Hematopoietic multipotent progenitor cell treated with erythropoietin and hydrocortisone succinate and interleukin-3 and kit ligand, for 17 days (in vitro differentiated cells): ENCODE measurements around the gene ABCB8.
"Not testable (repeated sequence)": the region's sequence is repeated elsewhere in the genome, so short reads cannot be mapped to it uniquely, and the experiment has no call there.

Source experiments
- DNase-seq: peaks from one replicate; pipeline ENCODE4 v3.0.0-alpha.2; 2015; ENCODE audit warnings: low spot score

The ABCB8 gene

DNA sequence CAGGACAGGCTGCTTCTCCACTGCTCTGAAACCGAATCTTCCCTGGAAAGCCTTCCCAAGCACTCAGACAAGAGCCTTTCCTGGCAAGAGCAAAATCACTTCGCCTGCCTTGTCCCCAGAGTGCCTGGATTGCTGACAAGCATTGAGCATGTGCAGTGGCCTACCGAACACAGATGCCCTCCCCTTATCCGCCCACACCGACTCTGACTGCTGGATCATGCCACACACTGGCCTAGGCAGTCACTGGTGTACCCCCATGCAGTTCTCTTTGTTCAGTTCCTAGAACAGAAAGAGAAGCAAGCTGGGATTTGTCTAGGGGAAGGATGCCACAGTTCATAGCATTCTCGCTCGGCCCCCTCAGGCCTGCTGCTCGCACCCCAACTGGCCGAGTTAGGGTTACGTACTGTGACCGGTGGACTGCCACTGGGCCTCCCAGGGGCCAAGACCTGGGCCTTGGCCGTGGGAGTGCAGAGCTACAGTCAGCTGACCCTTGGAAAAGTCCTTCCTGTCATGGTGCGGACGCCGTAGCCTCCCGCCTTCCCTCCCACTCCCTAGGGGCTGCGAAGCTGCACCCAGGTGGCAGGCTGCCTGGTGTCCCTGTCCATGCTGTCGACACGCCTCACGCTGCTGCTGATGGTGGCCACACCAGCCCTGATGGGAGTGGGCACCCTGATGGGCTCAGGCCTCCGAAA lies 6.9 kb downstream of the ABCB8 start:
- no peak for DNase-seq

DNA sequence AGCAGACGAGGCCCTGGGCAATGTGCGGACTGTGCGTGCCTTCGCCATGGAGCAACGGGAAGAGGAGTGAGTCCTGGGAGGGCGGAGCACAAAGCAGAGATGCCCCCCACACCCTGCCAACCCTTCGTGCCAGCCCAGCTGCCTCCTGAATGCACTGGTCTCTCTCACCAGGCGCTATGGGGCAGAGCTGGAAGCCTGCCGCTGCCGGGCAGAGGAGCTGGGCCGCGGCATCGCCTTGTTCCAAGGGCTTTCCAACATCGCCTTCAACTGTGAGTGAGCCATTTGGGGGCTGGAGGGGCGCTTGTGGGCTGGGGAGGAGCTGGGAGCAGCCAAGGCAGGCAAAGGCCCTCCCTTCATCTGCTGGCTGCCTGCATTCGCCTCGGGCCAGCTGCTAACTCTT lies 7.7 kb downstream of the ABCB8 start:
- DNase-seq = no peak

DNA sequence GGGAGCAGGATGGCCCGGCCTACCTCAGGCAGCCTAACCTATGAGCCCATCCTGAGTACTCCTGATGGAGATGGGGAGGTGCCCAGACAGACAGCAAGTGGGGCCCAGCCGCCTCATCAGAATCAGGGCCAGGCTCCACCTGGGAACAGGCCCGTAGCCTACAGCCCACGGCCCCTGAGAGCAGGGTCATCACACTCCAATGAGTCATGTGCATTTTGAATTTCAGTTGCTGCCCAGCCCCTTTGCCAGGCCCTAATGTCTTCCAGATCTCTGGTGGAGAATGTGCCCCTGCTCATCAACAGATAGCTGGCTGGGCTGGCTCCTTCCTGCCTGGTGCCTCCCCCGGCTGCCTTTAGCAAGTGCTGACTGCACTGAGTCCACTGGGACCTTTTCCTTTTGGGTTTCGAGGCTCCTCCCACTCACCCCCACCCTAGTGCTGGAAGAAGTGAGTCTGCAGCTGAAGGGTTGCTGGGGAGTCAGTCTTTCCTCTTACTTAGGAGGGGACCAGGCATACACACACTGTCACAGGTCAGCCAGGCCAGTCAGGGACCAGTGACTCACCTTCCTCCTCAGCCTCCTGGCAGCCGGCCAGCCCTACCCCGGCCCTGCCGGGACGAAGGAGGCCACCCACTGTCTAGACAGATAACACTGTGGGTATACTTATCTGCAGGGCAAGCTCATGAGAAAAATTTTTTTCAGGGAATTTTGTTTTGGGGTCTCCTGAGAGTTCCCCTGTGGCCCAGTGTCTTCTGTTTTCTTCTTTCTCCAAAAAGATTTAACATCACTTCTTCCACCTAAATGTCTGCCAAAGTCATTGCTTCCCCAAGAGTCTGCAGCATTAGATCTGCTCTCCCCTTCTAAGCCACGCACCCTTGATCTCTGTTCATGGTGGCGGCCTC lies 10.9 kb downstream of the ABCB8 start:
- peak; percentile 95 for DNase-seq

DNA sequence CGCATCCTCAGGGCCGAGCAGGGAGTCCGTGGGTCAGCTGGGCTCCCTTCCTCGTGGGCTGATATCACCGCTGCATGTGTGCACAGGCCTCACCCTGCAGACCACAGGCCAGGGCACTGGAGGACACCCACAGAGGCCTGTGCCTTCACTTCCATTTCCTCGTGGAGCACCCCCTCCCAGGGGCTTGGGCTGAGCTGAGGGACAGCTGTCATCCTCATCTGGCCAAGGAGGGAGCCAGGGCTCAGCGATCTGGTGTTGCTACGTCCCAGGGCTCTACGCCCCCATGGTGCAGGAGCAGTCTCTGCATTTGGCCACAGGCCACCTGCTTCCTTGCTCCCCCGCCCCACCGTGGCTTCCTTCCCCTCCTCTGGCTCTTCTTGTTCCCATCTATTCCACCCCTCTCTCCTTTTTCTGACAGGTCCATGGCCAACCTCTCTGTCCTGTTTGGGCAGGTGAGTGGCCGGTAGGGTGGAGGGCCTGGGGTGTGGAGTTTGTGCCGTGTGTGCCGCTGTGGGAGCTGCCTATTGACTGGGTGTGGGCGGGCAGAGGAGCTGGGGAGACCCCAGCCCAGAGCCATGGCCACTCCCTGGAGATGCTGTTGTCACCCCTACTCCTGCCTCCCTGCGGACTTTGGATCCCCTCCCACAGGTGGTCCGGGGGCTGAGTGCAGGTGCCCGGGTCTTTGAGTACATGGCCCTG lies 11.7 kb downstream of the ABCB8 start:
- DNase-seq = no peak

DNA sequence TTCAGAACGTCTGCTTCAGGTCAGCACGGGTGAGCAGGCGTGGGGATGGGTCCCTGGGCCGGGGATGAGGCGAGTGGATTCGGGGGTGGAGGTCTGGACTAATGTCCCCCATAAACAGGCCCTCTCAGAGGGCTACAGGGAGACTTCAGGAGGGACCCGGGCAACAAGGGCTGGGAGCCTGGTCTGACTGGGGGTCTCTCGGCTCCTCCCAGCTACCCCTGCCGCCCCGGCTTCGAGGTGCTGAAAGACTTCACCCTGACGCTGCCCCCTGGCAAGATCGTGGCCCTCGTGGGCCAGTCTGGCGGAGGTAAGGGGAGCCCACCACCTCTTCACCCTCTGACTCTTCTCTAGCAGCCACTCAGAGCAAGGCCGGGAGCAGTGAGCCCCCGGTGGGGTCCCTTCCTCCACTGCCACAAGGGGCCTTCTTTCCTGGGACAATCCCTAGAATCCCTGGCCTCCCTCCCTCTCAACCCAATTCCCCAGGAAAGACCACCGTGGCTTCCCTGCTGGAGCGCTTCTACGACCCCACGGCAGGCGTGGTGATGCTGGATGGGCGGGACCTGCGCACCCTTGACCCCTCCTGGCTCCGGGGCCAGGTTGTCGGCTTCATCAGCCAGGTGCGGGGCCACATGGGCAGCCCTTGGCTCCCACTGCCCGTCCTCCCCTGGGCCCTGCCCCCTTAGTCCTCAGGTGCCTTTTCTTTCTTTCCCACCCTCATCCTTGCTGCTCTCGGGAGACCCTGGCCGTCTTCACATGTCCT lies 12.5 kb downstream of the ABCB8 start:
- no peak for DNase-seq

DNA sequence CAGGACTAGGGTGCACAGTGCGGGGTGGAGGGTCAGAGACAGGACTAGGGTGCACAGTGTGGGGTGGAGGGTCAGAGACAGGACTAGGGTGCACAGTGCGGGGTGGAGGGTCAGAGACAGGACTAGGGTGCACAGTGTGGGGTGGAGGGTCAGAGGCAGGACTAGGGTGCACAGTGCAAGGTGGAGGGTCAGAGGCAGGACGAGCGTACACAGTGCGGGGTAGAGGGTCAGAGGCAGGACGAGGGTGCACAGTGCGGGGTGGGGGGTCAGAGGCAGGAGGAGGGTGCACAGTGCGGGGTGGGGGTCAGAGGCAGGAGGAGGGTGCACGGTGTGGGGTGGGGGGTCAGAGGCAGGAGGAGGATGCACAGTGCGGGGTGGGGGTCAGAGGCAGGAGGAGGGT lies 15.2 kb downstream of the ABCB8 start:
- not testable (repeated sequence) for DNase-seq

DNA sequence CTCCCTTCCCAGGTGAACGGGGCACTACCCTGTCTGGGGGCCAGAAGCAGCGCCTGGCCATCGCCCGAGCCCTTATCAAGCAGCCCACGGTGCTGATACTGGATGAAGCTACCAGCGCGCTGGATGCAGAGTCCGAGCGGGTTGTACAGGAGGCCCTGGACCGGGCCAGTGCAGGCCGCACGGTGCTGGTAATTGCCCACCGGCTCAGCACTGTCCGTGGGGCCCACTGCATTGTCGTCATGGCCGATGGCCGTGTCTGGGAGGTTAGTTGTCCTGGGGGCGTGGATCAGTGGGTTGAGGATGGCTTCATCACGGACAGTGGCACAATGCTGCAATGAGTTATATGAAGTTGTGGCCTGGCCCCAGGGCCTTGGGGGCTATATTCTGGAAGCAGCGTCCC lies 15.7 kb downstream of the ABCB8 start:
- DNase-seq = no peak

DNA sequence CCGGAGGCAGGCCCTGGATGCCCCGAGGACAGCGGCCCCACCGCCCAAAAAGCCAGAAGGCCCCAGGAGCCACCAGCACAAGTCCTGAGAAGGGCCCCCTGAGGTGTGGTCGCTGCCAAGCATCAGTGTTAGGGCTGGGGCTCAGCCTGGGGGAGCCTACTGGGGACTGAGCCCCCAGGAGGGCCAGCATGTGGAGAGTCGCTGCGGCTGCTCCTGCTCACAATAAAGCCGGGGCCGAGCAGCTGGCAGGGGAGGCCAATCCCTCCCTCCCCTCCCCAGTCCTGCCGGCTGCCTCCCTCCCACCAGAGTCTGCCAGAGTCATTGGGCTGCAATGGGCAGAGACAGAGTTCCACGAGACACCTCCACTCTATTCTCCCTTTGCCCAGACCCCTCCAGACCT lies 17.0 kb downstream of the ABCB8 start:
- DNase-seq = no peak

DNA sequence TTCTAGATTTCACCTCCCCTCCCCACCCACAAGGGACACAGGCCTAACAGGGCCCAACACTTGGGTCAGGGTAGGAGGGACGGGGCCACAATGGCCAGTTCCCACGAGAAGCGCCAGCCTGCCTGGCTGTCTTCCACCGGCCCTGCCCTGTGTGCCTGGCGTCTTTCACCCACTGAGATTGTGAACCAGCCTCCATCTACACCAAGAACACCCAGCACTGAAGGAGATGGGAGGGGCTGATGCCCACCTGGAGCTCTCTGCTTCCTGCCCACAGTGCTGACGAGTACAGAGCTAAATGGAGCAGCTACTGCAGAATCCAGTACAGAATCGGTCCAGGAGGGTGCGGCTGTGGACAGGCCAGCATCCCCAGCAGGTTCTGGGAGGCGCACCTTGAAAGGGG lies 17.7 kb downstream of the ABCB8 start:
- DNase-seq = no peak

DNA sequence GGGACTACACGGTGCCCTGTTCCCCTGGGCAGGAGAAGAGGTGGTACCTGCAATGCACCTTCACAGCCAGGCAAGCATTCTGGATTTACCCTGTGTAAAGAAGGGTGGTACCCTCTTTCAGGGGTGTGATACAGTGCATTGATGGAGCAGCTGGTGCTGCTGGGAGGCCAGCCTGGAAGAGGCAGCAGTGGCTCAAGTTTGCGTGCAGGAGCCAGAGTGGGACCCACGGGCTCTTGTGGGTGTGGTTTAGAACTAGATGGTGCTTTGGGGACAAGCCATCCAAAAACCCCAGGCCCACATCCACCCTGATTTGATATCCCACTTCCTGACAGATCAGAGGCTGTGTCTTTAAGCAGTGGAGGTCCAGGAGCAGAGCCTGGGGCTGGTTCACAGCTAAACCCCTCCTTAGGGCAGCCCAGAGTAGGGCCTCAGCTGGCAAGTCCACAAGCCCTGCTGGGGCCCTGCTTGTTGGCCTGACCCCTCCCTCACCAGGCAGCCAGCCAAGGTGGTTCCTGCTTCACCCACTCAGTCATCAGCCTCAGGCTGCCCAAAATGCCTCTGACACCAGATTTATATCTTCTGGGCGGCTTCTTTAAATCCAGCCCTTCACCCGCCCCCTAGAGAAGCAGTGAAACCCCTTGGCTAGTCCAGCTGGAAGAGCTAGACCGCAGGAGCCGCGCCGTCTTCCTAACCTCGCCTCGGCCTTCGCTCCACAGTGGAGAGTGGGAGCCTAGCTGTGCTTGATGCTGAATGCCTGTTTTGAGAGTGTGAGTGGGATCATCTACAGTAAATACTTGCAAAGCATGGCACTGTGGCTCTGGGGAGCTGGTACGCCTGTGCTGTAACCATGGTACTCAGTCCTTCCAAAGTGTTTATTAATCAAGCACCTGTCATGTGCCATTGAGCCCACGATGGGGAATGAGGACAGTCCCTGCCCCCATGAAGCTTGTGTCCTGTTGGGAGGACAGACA lies 18.6 kb downstream of the ABCB8 start:
- DNase-seq = no peak

DNA sequence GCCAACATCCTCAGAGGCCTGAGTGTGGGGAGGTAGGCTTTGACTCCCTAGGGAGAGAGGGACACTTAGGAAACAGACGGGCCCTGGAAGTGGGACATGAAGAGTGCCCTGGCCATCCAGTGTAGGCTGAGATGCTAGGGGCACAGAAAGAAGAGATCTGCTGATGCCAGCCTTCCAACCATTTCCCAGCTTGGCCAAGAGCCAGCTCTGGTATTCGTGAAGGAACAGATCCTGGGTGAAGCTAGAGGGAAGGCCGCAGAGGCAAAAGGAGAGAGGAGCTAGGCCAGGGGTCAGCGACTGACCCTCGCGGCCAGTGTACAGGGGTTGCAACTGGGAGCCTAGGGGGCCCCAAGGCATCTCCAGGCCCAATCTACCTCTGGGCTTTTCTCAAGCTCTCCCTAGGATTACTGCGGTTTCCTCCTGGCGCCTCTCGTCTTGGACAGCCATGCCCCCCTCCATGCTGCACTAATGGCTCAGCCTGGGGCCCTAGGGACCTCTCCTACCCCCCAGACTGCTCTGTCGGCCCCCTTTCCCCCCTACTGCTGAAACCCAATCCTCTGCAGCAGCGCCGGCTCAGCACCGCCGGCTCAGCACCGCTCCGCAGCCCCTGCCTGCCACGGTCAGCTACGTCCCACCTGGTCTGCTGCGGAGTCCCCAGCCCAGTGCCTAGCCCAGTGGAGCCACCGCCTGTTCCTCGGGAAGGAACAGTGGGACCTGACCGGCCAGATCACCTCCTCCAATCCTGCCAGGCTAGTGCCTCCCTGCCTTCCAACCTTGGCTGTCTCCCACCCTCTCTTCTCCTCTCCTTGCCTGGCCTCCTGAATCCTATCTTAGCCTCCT lies 19.9 kb downstream of the ABCB8 start, which contains the start of gene ASIC3:
ASIC3 (plus strand) TSS at position 556 of the 840 bp plus-strand sequence. CDS start 355 bp downstream, outside the sequence.
- no peak for DNase-seq

DNA sequence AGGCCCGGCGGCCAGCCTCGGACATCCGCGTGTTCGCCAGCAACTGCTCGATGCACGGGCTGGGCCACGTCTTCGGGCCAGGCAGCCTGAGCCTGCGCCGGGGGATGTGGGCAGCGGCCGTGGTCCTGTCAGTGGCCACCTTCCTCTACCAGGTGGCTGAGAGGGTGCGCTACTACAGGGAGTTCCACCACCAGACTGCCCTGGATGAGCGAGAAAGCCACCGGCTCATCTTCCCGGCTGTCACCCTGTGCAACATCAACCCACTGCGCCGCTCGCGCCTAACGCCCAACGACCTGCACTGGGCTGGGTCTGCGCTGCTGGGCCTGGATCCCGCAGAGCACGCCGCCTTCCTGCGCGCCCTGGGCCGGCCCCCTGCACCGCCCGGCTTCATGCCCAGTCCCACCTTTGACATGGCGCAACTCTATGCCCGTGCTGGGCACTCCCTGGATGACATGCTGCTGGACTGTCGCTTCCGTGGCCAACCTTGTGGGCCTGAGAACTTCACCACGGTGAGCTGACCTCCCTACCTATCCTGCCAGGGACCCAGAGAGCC lies 20.7 kb downstream of the ABCB8 start:
- DNase-seq = no peak

DNA sequence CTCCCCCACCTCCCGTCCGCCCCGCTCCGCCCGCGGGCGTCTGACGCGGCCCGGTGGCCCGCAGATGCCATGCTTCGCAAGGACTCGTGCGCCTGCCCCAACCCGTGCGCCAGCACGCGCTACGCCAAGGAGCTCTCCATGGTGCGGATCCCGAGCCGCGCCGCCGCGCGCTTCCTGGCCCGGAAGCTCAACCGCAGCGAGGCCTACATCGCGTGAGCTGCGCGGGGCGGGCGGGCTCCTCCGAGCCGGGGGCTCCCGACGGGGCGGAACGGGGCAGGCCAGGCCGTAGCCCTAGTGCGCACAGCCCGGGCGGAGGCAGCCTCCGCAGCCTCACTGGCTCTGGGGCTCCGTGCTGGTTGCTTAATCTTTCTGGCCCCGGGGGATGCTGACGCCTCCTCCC lies 22.9 kb downstream of the ABCB8 start:
- no peak for DNase-seq

DNA sequence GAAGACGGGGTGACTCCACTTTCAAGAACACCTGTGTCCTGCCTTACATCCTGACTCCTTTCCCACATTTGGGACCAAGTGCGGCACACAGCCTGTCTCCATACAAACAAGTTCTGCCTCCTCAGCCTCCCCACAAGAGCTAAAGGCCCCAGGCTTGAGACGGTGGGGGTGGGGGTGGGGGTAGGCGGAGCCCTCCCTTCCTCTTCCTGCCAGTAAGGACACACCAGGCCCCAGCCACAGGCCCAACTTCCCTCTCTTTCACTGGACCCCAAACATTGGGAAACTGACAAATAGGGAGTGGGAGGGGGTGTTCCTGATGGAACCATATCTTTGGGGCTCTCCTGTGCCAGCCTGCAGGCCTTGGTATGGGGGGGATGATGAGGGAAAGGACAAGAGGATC lies 24.8 kb downstream of the ABCB8 start:
- no peak for DNase-seq

DNA sequence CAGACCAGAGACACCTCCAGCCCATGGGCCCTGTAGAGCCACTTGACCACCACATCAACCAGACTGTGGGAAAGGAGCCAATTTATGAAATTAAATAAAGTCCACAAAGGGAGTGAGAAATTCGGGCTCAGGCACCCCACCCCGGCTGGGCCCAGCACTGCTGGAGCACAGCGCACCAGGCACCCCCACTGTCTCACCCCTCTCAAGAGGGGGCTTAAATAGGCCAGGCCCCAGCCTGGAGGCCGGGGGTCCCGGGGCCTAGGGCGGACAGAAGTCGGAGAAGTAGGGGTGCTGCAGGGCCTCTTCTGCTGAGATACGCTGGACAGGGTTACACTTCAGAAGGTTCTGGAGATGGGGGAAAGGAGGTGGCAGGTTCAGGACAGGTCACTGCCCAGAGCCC lies 25.5 kb downstream of the ABCB8 start:
- no peak for DNase-seq

DNA sequence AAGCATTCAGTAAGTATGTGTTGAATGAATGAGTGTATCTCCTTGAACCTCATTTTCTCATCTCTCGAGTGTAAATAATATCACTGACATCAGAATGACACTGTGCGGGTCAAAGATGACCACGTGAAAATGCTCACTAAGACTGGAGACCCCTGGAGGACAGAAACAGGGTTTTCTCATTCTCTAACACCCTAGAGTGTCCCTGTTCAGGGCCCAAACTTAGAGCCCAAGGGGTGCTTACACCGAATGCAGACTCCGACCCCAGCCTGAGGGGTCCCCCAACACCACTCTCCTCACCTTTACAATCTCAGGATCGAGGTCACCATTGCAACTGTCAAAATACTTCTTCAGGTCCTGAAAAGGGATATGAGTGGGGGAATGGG lies 28.0 kb downstream of the ABCB8 start:
- no peak for DNase-seq

DNA sequence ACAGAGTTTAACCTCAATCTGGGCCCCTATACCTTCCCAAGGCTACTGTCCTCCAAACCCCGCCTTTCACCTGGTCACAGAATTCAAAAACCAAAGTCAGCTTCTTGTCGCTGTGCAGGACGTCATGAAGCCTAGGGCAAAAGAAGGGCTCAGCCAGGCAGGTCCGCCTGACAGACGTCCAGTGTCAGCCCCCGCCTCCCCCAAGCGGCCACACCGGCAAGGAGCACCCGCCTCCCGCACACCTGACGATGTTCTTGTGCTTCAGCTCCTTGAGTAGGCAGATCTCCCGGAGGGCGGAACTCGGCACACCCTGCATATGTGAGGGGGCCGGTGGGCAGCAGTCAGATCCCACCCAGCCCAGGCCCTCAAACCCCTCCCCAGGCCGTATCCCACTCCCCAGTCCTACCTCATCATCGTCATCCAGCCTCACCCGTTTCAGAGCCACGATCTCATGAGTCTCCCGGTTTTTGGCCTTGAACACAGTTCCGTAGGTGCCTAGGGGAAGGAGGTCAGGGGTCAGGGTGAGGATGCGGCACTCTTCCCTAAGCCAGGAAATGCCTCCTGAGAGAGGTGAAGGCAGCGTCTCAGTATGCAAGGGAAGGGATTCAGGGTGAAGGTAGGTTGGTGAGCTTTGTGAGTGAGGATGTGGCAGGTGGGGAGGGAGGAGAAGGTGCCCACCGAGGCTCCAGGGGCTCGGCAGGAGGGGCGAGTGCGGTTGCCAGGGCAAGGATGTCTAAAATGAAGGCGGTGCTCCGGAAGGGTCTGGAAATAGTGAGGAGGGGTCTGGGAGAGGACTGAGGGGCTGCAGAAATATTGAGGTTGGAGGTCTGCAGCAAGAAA lies 28.6 kb downstream of the ABCB8 start:
- DNase-seq = no peak

DNA sequence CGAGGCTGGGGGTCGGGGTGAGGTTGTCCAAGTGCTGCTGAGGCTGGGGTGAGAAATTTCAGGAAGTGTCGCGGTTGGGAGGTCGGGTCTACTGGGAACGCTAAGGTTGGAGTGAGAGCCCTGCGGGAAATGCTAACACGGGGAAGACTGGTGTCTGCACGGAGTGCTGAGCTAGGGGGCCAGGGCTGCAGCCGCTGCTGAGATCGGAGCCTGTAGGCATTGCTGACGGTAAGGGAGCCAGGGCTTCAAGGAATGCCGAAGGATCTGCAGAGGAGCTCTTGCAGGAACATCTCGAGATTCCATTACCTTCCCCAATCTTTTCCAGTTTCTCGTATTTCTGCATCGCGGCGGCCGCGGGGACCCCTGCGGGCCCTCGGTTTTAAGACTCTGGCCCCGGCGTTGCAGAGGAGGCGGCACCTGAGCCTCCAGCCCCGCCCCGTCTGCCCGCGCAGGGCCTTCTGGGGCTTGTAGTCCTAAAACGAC lies 29.3 kb downstream of the ABCB8 start, which contains the start of gene CDK5:
CDK5 (minus strand) TSS at position 392 of the 483 bp plus-strand sequence; CDS start at position 343, 49 bp downstream.
- no peak for DNase-seq
